CD14-positive monocyte (primary cell): ENCODE data around the gene ADAM19. TPM values are rescaled to one million over a fixed set of nuclear protein-coding genes. Genes with fewer than 3 reads are reported as not detected.

Experiments used
- DNase-seq, 3 donors: peaks; one replicate each; pipeline ENCODE4 v3.0.0-alpha.2; 2011 to 2022
- H2AFZ ChIP-seq: 2 replicates; pipeline ENCODE4 v1.6.0; 2012; ENCODE audit warnings: mild to moderate bottlenecking, low read depth, low read length, inconsistent platforms; ENCODE audit not compliant: insufficient read depth, poor library complexity, severe bottlenecking
- H3K27ac ChIP-seq, 2 donors: 1 replicate in 1 of 2; 2 replicates in 1 of 2; pipeline ENCODE4 v1.5.1; 2012 to 2013; ENCODE audit warnings: low read length in 2 of 2, control low read depth in 1 of 2, inconsistent platforms in 1 of 2, low read depth in 1 of 2, mild to moderate bottlenecking in 1 of 2
- H3K27me3 ChIP-seq, 2 donors: one replicate each; pipeline versions ENCODE4 v1.6.0 to v1.6.1; 2011 to 2013; ENCODE audit warnings: low read length in 2 of 2; ENCODE audit not compliant: control insufficient read depth in 2 of 2, insufficient read depth in 2 of 2
- H3K36me3 ChIP-seq, 2 donors: replicated peaks in 1 of 2; 1 replicate in 1 of 2; 2 replicates in 1 of 2; pipeline versions ENCODE4 v1.5.1 to v1.6.1; 2012 to 2013; ENCODE audit warnings: low read length in 2 of 2, control low read depth in 1 of 2, inconsistent platforms in 1 of 2, mild to moderate bottlenecking in 1 of 2; ENCODE audit not compliant: insufficient read depth in 2 of 2, control insufficient read depth in 1 of 2
- H3K4me1 ChIP-seq, 2 donors: 1 replicate in 1 of 2; 2 replicates in 1 of 2; pipeline versions ENCODE4 v1.5.1 to v1.6.1; 2012 to 2013; ENCODE audit warnings: low read length in 2 of 2, control low read depth in 1 of 2, inconsistent platforms in 1 of 2, mild to moderate bottlenecking in 1 of 2, moderate library complexity in 1 of 2; ENCODE audit not compliant: insufficient read depth in 2 of 2, control insufficient read depth in 1 of 2
- H3K4me2 ChIP-seq: replicated peaks from 2 replicates; pipeline ENCODE3; 2012; ENCODE audit warnings: low read length, moderate library complexity, mild to moderate bottlenecking; ENCODE audit not compliant: poor library complexity, severe bottlenecking; ENCODE audit errors: extremely low read depth
- H3K4me3 ChIP-seq, 3 experiments: fragments of 200-600 bp in 1 of 3; sonication (generic) in 1 of 3; replicated peaks in 1 of 3; 1 replicate in 2 of 3; 2 replicates in 1 of 3; pipeline ENCODE4 v1.5.1; 2011 to 2013; ENCODE audit warnings: low read length in 3 of 3, mild to moderate bottlenecking in 3 of 3, control low read depth in 2 of 3, low read depth in 2 of 3, inconsistent platforms in 1 of 3, moderate library complexity in 1 of 3
- H3K79me2 ChIP-seq: 2 replicates; pipeline ENCODE4 v1.6.0; 2012; ENCODE audit warnings: mild to moderate bottlenecking, control low read depth, inconsistent platforms, low read length, moderate library complexity; ENCODE audit not compliant: insufficient read depth
- H3K9ac ChIP-seq: 2 replicates; pipeline ENCODE4 v1.6.0; 2017; ENCODE audit warnings: low read length, mild to moderate bottlenecking; ENCODE audit not compliant: insufficient read depth, poor library complexity, severe bottlenecking
- H3K9me3 ChIP-seq, 2 donors: replicated peaks in 1 of 2; 1 replicate in 1 of 2; 2 replicates in 1 of 2; pipeline versions ENCODE4 v1.5.1 to v1.6.1; 2012 to 2013; ENCODE audit warnings: low read length in 2 of 2, control low read depth in 1 of 2; ENCODE audit not compliant: control insufficient read depth in 1 of 2, insufficient read depth in 1 of 2
- H4K20me1 ChIP-seq: 2 replicates; pipeline ENCODE4 v1.6.0; 2012; ENCODE audit warnings: mild to moderate bottlenecking, low read length, control low read depth, moderate library complexity; ENCODE audit not compliant: insufficient read depth
- H3K27ac Mint-ChIP-seq, 7 donors: one replicate each; pipeline ENCODE4 v1.8.0; 2020; ENCODE audit warnings: mild to moderate bottlenecking in 7 of 7, mixed read lengths in 7 of 7, moderate library complexity in 6 of 7, inconsistent platforms in 2 of 7
- H3K27me3 Mint-ChIP-seq, 3 donors: one replicate each; pipeline ENCODE4 v1.8.0; 2021 to 2022; ENCODE audit warnings: low read depth in 3 of 3, mild to moderate bottlenecking in 3 of 3, mixed read lengths in 3 of 3, moderate library complexity in 3 of 3, inconsistent platforms in 1 of 3
- H3K36me3 Mint-ChIP-seq, 2 donors: one replicate each; pipeline ENCODE4 v1.8.0; 2020; ENCODE audit warnings: mixed read lengths in 2 of 2, inconsistent platforms in 1 of 2, mild to moderate bottlenecking in 1 of 2
- H3K4me1 Mint-ChIP-seq: one replicate; pipeline ENCODE4 v1.8.0; 2020; ENCODE audit warnings: mild to moderate bottlenecking, mixed read lengths
- H3K4me3 Mint-ChIP-seq, 2 donors: one replicate each; pipeline ENCODE4 v1.8.0; 2020; ENCODE audit warnings: mild to moderate bottlenecking in 2 of 2, mixed read lengths in 2 of 2, moderate library complexity in 1 of 2
- H3K9me3 Mint-ChIP-seq, 7 donors: one replicate each; pipeline ENCODE4 v1.8.0; 2020 to 2022; ENCODE audit warnings: mixed read lengths in 7 of 7, mild to moderate bottlenecking in 6 of 7, moderate library complexity in 6 of 7, inconsistent platforms in 2 of 7
- CTCF ChIP-seq: fragments of 200-600 bp; IDR thresholded peaks from one replicate; pipeline ENCODE4 v1.8.0; 2022; ENCODE audit warnings: antibody characterized with exemption, mild to moderate bottlenecking
- WGBS: methylation state at CpG from one replicate; pipeline ENCODE4 v1.1.5; 2013; ENCODE audit warnings: missing lambda C conversion rate; ENCODE audit not compliant: insufficient coverage; 5-methylcytosine and 5-hydroxymethylcytosine counted together
- intact Hi-C, 2 donors: fragments of 100-400 bp; cut with micrococcal nuclease; formaldehyde crosslinking; loops; one replicate each; pipeline versions ENCODE4 v1.15.0 to v1.15.1; 2023
- polyA plus RNA-seq, 3 donors: library from polyadenylated mRNA; depleted of rRNA in 1 of 3; unstranded in 2 of 3; stranded (reverse) in 1 of 3; fragments of 300-500 nt in 2 of 3; fragments of >200 nt in 1 of 3; fragmentation: Illumina TruSeq in 2 of 3; gene quantifications; 1 replicate in 2 of 3; 2 replicates in 1 of 3; pipeline ENCODE4 v1.2.3, GENCODE V29; 2012 to 2021

The ADAM19 gene
- polyA plus RNA-seq, 3 donors, result 3.0 to 12.7 (median 6.2) TPM

GRCh38 chr5:157497875-157498611 is 77.5 kb downstream of the ADAM19 start:
- peak overlapping the region in 1 of 7 donors; percentile 30 for H3K27ac Mint-ChIP-seq
- Histone ChIP-seq H3K27me3 (no peaks in the 10 kb centered on the region), H3K9ac (no peak overlapping the region), H3K4me2 (no peak overlapping the region), H3K4me1 (peaks cover 40 to 48% of the 10 kb centered on the region in 2 donors), H3K36me3 (peaks cover 5 to 50% of the 10 kb centered on the region in 2 donors), H3K27ac (no peak overlapping the region), H3K79me2 (no peaks in the 10 kb centered on the region), H3K9me3 (no peaks in the 10 kb centered on the region), H4K20me1 (peaks cover 6% of the 10 kb centered on the region), H3K4me3 (no peak overlapping the region), H2AFZ (no peak overlapping the region)
- intact Hi-C loops, result no loop called here
- H3K27me3 Mint-ChIP-seq, result peaks cover 1 to 4% (median 2%) of the 10 kb centered on the region in 3 donors
- no peak for TF ChIP-seq CTCF
- DNase-seq, result no peak
- H3K9me3 Mint-ChIP-seq, result peaks cover 0 to 5% (median 0%) of the 10 kb centered on the region in 7 donors
- 100% methylated on average over 1 of the region's 10 CpGs for WGBS
- H3K36me3 Mint-ChIP-seq, result peaks cover 51 to 65% of the 10 kb centered on the region in 2 donors
- peaks cover 40% of the 10 kb centered on the region for H3K4me1 Mint-ChIP-seq
- no peak overlapping the region for H3K4me3 Mint-ChIP-seq

- TF ChIP-seq CTCF, result no peak
- peaks cover 53 to 69% of the 10 kb centered on the region in 2 donors for H3K36me3 Mint-ChIP-seq
- Histone ChIP-seq H3K79me2 (no peaks in the 10 kb centered on the region), H3K27ac (no peak overlapping the region), H3K4me2 (no peak overlapping the region), H3K27me3 (no peaks in the 10 kb centered on the region), H3K4me1 (peaks cover 28 to 36% of the 10 kb centered on the region in 2 donors), H3K36me3 (peaks cover 12 to 61% of the 10 kb centered on the region in 2 donors), H3K9ac (no peak overlapping the region), H2AFZ (no peak overlapping the region), H3K9me3 (no peaks in the 10 kb centered on the region), H4K20me1 (peaks cover 6% of the 10 kb centered on the region), H3K4me3 (no peak overlapping the region)
- H3K27ac Mint-ChIP-seq, result peak overlapping the region in 3 of 7 donors; percentile 15 to 75 (median 63)
- peaks cover 1 to 7% (median 2%) of the 10 kb centered on the region in 3 donors for H3K27me3 Mint-ChIP-seq
- intact Hi-C loops, result no loop called here
- peaks cover 29% of the 10 kb centered on the region for H3K4me1 Mint-ChIP-seq
- 98% methylated on average over 5 of the region's 8 CpGs for WGBS
- no peak overlapping the region for H3K4me3 Mint-ChIP-seq
- DNase-seq, result no peak
- peaks cover 0 to 5% (median 0%) of the 10 kb centered on the region in 7 donors for H3K9me3 Mint-ChIP-seq
These were observed 78.7 kb downstream of the ADAM19 start for GRCh38 chr5:157496864-157497263.
